Stromal cell of bone marrow (primary cell): Measurements from ENCODE around the gene FIBP.

Source experiments
- DNase-seq: peaks from one replicate; pipeline ENCODE4 v3.0.0-alpha.2; 2012; ENCODE audit warnings: low read depth

The FIBP gene

DNA sequence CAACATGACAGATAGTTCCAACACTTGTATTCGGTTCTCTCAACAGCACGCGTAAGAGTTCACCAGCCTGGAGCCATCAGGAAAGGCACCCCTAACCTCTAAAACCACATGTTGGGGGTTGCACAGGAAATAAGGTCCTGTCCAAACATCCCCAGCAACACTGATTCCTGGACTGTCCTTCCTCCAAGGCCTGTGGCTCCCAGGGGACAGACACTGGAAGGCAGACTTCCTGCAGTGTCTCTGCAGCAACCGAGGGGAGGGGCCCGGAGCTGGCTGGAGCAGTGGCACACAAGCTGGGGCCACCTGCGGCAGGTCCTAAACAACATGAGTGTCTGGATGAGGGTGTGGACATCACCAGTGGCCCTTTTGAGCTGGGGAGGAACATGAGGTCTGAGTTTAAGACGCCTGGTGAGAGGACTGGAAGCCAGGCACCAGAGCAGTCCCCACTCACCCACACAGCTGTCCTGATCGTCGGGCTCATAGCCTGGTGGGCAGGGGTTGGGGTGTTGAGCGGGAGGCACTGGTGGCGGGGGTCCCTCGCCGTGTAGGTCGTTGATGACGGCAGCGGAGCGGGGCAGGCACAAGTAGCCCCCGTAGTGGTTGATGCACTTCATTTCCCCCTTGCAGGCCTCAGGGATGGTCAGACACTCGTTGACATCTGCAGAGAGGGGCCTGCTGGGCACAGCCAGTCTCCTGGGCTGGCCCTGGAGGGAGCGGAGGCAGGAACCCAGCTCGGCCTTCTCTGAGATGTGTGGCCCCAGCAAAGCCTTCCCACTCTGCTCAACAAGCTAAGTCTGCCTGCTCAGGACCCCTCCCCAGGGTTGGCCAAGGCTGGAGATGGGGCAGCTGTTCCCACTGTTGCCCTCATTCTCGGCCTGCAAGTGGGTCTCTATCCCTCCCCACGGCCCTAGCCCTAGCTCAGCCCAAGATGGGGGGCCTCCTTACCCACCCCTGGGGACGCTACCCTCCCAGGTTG lies 17.3 kb downstream of the FIBP start:
- DNase-seq = no peak

DNA sequence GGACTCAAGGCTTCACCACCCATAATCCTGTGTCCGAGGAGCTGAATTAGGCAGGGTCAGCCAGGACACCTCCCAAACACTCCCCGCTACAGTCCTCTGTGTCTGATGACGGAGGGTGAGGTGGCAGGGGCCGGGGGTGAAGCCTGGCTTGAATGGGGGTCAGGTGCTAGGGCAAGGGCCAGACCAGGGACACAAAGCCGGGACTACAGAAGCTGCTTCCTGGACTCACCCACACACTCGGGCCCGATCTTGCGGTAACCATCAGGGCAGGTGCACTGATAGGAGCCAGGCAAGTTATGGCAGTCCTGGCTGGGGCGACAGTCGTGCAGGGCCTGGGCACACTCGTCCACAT lies 18.0 kb downstream of the FIBP start:
- DNase-seq = no peak

DNA sequence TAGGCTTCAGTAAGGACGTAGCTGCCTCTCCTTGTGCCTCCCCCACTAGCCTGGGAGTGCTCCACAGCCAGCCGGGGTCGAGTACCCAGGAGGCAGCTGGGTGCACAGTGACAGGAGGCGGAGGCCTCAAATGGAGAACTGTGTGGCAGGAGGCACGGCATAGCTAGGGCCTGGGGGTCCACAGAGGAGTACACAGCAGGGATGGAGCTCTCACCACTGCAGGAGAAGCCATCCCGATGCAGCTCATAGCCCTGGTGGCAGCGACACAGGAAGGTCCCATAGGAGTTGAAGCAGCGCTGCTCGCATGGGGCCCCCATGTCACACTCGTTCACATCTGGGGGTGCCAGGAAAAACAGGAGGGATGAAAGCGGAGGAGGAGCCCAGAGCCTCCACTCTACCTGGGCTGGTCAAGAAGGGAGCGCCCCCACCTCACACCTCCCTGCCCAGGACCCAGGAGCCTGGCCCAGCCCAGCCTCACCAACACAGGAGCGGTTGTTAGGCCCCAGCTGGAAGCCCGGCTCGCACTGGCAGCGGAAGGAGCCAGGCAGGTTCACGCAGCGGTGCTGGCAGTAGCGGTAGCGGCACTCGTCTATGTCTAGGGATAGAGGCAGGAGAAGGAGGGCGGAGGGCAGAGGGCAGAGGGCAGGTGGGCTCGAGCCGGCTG lies 18.5 kb downstream of the FIBP start:
- DNase-seq = no peak

DNA sequence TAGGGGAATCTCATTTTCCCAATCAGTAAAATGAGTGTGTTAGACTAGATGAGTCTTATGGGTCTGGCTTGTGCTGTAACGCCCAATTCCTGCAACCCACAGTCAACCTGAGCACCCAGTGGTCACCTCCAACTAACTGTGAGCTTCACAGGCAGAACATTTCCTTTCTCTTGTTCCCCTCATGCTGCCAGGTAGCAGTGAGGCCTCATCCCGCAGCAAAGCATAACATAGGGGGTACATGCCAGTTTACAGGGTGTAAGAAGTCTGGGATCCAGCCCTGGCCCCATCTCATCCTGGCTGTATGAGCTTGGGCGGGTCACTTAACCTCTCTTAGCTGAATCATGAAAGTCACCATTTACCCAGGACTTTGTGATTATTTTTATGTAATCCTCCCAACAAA lies 19.4 kb downstream of the FIBP start:
- no peak for DNase-seq

DNA sequence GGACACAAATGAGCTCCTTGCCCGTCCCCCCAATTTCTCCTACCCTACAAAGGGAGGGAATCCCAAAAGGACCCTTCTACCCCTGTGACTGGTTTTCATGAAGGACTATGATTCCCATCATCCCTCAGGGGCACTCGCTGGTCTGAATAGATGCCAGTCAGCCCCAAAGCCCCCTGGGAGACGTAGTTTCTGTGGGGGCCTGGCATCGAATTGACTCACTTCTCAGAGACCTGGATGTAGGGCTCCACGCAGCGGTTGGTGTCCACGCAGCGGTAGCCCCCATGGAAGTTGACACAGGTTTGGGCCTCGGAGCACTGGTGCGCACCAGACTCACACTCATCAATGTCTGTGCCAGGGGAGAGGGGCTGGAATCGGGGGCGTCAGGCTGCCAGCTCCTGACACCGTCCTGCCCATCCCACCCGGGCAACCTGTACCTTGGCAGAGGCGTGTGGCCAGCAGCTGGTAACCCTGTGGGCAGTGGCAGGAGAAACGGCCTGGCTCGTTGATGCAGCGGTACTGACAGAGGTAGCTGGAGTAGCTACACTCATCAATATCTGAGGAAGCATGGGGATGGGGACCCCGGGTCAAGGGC lies 20.1 kb downstream of the FIBP start:
- DNase-seq = no peak

DNA sequence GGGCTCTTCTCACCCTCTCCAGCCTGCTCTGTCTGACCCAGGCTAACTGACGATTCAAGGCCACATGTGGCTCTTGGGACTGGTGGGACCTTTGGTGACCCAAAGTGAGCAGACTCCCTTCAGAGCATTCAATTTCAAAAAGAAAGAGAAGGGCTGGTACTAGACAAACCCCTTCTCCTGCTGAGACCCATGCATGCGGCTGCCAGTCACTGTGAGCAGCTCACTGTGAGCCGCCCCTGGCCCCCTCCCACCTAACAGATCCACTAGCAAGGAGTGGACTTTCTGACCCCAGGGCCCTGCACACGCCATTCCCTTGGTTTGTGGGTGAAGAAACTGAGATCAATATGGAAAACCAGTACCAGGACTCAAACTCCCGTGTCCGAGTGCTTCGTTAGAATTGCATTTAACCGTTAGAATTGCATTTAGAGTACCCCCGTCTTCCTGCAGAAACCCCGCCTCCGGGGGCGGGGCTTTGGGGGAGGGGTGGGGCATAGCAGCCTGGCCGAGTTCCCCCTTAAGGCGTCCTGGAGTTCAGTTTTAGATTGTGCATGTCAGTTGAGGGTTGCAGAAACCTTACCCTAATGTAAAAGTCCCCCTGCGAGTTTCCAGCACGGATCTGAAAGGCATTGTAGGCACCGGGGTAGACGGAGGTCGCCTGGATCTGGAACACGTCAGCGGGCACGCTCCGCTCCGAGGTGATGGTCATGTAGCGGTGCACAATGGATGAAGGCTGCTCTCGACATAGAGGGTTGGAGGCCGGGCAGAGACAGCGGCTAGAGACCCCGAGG lies 20.8 kb downstream of the FIBP start:
- DNase-seq = no peak

DNA sequence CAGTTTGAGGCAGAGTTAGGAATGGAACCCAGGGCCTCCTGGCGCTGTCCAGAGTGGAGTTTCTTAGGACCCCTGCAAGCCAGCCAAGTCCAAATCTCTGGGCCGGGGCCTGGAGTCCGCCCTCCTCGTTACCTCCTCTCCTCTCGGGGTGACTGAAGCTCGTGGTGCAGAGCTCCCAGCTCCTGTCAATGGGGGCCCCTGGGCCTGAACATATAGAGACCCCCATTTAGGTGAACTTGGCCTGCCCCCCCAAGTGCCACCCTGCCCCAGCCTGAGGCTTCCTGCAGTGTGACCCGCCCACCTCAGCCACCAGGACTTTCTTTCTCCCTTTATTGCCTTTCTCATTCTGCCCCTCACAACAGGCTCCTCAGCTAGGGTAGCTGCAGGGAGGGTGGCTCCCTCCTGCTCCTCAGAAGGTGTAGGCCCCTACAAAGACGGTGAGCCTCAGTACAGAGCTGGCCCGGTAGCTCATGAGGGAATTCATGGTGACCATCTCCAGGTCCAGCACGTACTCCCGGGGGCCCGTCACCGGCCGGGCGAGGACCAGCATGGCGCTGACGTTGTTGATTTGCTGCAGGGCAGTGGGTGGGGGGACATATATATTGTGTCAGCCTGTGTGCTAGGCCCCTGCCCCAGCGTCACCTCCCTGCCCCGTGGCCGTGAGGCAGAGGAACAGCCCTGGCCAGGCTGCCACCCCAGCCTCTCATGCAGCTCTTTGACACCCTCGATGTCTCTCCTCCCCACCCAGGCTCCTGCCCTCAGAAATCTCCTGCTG lies 21.6 kb downstream of the FIBP start:
- no peak for DNase-seq

DNA sequence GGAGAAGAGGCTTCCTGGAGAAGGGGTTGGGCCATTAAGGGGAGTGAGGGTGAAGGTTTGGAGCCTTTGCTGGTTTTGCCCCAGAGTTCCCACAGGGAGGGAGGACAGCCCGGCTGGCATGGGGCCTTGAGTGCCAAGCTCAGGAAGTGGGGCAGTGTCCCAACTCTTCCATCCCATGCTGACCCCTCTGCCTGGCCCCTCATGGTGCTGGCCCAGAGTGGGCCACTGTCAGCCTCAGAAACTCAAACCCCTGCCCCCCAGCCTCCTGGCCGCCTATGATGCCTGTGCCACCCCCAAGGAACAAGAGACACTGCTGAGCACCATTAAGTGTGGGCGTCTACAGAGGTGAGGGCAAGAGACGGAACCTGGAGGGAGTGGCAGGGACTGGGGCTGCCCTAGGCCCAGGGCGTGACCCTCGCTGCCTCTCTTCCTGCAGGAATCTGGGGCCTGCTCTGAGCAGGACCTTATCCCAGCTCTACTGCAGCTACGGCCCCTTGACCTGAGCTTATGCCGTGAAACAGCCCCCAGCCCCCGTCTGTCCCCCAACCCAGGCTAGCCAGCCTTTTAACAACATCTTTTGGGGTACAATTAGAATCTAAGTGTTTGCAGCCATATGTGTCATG lies 22.6 kb downstream of the FIBP start:
- DNase-seq = no peak

DNA sequence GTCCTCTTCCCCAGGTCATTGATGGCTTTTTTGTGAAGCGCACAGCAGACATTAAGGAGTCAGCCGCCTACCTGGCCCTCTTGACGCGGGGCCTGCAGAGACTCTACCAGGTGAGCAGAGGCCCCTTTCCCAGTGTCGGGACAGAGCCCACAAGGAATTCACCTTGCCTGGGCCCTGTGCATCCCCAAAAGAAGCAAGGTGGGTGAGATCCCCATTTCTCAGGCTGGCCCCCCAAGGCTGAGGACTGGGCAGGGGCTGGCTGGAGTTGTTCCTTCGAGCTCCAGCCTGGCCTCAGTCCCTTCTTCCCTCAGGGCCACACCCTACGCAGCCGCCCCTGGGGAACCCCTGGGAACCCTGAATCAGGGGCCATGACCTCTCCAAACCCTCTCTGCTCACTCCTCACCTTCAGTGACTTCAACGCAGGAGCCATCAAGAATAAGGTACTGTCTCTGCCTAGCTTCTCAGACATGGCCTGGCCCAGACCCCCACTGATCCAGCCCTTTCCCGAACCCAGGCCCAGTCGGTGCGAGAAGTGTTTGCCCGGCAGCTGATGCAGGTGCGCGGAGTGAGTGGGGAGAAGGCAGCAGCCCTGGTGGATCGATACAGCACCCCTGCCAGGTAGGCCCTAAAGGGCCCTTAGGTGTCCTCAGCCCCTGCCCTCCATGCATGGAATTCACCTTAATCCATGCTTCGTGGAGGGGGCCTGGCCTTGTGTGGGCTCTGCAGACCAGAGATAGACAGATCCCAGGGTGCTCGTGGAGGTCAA lies 23.4 kb downstream of the FIBP start:
- DNase-seq = no peak

DNA sequence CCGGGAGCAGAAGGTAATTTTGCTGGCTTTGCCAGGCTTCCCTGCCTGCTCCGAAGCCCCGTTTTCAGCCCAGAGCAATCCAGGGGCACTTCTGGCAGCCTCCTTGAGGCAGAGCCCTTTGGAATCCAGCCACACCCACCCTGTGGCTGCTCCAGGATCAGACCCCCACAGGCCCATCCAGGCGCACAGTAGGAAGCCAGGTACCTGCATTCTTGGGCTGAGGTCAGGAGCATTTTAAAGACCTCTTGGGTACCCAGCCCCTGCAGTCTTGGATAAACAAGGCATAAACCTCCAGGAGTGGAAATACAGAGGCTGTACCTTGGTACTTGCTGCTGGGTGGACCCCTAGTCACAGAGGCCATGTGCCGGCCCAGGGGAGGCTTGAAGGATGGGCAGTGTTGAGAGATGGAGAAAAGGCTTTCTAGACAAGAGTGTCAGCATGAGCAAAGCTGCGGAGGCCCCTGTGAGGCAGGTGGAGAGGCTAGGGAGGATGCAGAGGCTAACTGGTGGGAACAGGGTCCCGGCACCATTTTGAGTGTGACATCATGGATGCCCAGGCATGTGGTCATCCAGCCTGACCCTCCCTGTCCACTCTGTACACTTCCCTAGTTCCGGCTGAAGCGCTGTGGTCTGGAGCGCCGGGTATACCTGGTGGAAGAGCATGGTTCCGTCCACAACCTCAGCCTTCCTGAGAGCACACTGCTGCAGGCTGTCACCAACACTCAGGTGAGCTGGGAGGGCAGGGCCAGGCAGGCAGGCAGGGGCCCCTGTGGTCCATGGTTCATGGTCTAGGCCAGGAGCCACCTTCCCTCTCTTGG lies 24.2 kb downstream of the FIBP start:
- DNase-seq = no peak

DNA sequence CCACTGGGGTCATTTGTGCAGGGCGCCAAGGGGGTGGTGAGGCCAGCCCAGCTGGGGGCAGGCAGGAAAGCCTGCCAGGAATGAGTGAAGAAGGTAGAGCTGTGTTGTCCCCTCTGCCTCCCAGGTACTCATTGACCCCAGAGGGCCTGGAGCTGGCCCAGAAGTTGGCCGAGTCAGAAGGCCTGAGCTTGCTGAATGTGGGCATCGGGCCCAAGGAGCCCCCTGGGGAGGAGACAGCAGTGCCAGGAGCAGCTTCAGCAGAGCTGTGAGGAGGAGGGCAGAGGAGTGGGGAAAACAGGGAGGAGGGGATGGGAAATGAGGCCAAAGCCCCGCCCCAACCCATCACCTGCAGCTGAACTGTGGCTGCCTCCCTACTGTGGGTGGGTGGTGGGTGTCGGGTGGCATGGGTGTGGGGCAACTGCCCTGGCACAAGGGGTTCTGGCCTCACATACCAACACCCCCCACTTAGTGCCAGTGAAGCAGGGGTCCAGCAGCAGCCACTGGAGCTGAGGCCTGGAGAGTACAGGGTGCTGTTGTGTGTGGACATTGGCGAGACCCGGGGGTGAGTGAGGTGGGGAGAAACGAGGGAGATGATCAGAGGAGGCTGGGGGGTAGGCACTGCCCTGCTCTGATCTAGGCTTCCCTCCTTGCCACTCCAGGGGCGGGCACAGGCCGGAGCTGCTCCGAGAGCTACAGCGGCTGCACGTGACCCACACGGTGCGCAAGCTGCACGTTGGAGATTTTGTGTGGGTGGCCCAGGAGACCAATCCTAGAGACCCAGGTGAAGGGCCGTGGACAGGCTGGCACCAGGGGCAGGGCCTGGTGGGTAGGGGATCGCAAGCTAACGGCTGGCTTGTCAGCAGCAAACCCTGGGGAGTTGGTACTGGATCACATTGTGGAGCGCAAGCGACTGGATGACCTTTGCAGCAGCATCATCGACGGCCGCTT lies 25.1 kb downstream of the FIBP start:
- no peak for DNase-seq

DNA sequence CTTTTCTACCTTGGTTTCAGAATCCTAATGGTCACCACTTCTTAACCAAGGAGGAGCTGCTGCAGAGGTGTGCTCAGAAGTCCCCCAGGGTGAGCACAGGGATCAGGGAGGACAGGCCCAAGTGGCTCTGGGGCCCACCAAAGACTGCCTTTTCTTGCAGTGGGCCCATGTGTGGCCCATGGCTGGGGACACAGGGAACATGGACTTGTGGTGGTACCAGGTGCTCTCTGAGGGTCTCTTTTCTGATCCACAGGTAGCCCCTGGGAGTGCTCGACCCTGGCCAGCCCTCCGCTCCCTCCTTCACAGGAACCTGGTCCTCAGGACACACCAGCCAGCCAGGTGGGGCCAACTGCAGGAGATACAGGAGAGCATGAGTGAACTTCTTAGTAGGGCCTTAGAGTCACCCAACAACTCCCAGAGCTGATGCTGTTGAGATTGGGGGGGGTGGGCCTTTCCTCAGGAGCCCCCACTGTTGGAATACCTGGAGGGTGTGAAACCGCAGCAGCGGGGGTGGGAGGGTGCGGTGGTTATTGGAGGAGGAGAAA lies 26.0 kb downstream of the FIBP start:
- DNase-seq = no peak

DNA sequence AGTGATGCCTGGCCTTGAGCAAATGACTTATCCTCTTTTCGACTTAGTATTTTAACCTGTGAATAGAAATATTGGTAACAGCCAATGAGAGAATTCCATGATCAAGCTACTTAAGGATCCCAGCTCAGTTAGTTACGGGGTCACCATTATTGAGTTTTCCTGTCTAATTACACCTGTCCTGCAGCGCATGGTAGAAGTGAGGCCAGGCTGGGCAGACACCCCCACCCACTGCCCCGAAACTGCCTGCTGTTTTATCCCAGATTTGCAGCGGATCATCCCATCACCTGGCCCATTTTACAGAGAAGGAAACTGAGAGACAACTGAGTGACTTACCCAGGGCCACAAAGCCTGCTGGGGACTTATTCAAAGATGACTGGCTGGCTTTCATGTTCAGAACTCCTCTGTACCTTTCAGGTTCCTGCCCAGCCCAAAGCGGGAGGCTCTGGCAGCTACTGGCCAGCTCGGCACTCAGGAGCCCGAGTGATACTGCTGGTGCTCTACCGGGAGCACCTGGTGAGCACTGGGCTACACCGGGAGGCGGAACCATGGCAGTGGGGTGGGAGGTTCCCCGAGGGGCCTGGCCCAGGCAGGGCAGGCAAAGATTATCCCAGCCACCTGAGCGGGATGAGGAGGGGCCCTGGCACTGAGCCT lies 26.6 kb downstream of the FIBP start:
- DNase-seq = no peak

DNA sequence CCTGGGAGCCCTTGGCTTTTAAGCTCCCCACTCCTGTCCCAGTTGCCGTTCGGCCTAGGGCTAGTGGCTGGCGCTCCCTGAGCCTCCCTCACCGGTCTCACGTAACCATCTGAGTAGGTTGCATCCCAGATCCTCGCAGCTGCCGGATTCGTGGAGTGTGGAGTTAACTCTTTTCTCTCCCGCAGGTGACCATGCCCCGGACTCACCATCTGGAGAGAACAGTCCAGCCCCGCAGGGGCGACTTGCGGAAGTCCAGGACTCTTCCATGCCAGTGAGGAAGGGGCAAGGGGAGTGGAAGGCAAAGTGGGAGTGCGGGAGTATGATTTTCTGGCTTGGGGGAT lies 27.1 kb downstream of the FIBP start:
- no peak for DNase-seq

DNA sequence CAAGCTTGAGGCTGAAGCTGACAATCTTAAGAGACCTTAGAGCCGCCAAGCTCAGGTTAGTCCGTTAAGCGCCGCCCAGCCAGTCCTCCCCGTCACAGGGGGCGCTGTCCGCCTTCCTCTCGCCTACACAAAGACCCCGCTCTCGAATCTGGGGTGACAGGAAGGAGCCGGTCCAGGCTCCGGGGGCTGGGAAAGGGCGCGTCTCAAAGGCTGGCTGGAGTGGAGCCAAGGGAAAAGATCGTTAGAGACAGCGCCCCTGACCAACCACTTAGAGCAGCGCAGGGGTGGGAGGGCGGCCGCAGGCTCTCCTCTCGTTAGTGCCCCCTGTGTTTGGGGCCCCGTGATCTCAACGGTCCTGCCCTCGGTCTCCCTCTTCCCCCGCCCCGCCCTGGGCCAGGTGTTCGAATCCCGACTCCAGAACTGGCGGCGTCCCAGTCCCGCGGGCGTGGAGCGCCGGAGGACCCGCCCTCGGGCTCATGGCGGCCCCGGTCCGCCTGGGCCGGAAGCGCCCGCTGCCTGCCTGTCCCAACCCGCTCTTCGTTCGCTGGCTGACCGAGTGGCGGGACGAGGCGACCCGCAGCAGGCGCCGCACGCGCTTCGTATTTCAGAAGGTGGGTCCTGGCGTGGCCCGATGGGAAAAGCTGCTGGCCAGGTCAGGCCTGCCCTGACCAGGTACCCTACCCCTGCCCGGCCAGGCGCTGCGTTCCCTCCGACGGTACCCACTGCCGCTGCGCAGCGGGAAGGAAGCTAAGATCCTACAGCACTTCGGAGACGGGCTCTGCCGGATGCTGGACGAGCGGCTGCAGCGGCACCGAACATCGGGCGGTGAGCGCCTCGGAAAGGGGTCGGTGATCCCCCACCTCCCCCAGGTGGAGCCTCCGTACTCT lies 27.8 kb downstream of the FIBP start, which contains the start of gene MUS81:
Gene MUS81 (plus strand): TSS at position 156 of the 887 bp plus-strand sequence. CDS start 321 bp downstream, at position 477.
- DNase-seq = peak; percentile 93

DNA sequence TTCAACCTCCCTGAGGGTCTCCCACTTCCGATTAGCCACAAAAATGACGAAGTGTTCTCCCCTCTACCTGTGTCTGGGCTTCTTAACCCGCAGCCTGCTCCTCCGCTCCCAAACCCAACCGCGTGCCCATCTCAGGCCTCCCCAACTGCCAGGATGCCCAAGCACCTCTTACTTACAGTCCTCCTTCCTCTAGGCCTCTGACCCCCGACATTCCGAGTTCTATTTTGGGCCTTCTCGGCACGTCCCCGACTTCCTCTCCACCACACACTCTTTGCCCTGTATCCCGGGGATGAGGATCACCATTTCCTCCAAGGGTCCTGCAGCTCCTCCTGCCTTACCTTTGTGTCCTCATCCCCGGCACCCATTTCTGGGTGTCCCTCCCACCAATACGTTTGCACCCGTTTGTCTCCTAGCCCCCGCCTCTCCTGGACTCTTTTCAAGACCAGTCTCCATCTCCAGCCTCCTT lies 28.4 kb downstream of the FIBP start:
- DNase-seq = no peak
